H1 (cell line): ENCODE measurements around the gene TOR4A. TPM values are rescaled to one million over a fixed set of nuclear protein-coding genes. Genes with fewer than 3 reads are reported as not detected.

ENCODE experiments used
- BACH1 ChIP-seq: IDR thresholded peaks from 2 replicates; pipeline ENCODE4 v1.6.1; 2012; ENCODE audit warnings: low read length, improper control_type of control experiment
- BRCA1 ChIP-seq: IDR thresholded peaks from 2 replicates; pipeline ENCODE4 v1.6.1; 2012; ENCODE audit warnings: low read depth, low read length, improper control_type of control experiment
- CEBPB ChIP-seq: IDR thresholded peaks from 2 replicates; pipeline ENCODE4 v1.6.1; 2012; ENCODE audit warnings: low read depth, low read length
- CTCF ChIP-seq, 3 experiments: IDR thresholded peaks; 1 replicate in 2 of 3; 2 replicates in 1 of 3; pipeline versions ENCODE4 v1.5.1 to v1.6.1; 2011; ENCODE audit warnings: low read length in 3 of 3, mild to moderate bottlenecking in 3 of 3, inconsistent platforms in 2 of 3, low read depth in 1 of 3, moderate library complexity in 1 of 3; ENCODE audit not compliant: insufficient read depth in 1 of 3; ENCODE audit errors: control extremely low read depth in 1 of 3
- EZH2 ChIP-seq: fragments of 200-600 bp; sonication (generic); IDR thresholded peaks from 2 replicates; pipeline ENCODE4 v1.7.1; 2012; ENCODE audit warnings: low read depth, mild to moderate bottlenecking, moderate library complexity, low read length, inconsistent platforms; ENCODE audit not compliant: severe bottlenecking
- RAD21 ChIP-seq, 2 experiments: IDR thresholded peaks in 1 of 2; conservative IDR thresholded peaks in 1 of 2; 2 replicates each; pipeline ENCODE4 v1.6.1; 2011; ENCODE audit warnings: low read depth in 2 of 2, low read length in 2 of 2, improper control_type of control experiment in 1 of 2, inconsistent platforms in 1 of 2, mild to moderate bottlenecking in 1 of 2, moderate library complexity in 1 of 2
- SIX5 ChIP-seq: IDR thresholded peaks from 2 replicates; pipeline ENCODE4 v1.6.1; 2011; ENCODE audit warnings: mild to moderate bottlenecking, low read depth, low read length
- TCF12 ChIP-seq: IDR thresholded peaks from 2 replicates; pipeline ENCODE4 v1.6.1; 2011; ENCODE audit warnings: low read depth, mild to moderate bottlenecking, low read length
- polyA plus RNA-seq, 7 experiments: library from polyadenylated mRNA; depleted of rRNA in 3 of 7; stranded (reverse) in 5 of 7; unstranded in 2 of 7; fragments of >200 nt in 5 of 7; fragments of 200-250 nt in 2 of 7; gene quantifications; 1 replicate in 5 of 7; 2 replicates in 1 of 7; 4 replicates in 1 of 7; pipeline versions ENCODE4 v1.2.1 to v1.2.3, GENCODE V29; 2011 to 2013; ENCODE audit warnings: missing spikeins in 2 of 7, mixed read lengths in 2 of 7
- total RNA-seq: library from RNA; stranded (reverse); fragmentation: NEBNext Ultra II Directional; extraction: Animal tissue kit (Norgen Biotek cat#: 25700); gene quantifications from 2 replicates; pipeline ENCODE4 v1.2.1, GENCODE V29; 2021
- TF ChIP-seq, protein P1 (sequence below): IDR thresholded peaks from 2 replicates; pipeline ENCODE4 v1.6.1; 2012; ENCODE audit warnings: inconsistent platforms

The TOR4A gene
- total and polyA plus RNA-seq, 2 of the 8 experiments (the other 6 are each of a cell fraction or from before 2014, with no cell fraction given), result 8.4 to 9.3 TPM

- TF ChIP-seq TCF12, result no peak
- no peak for TF ChIP-seq CEBPB
- TF ChIP-seq EZH2, result no peak
- no peak for TF ChIP-seq BRCA1
- TF ChIP-seq CTCF (IDR thresholded peaks at IDR 0.05; ENCODE audit: control extremely low read depth in 1 of 3, insufficient read depth in 1 of 3, low read depth in 1 of 3, low read length in 3 of 3), result no peak
- no peak for TF ChIP-seq RAD21 (IDR thresholded peaks at IDR 0.05 in 1 of 2, conservative IDR thresholded peaks at IDR 0.05 in 1 of 2; ENCODE audit: low read depth in 2 of 2, low read length in 2 of 2)
- no peak for TF ChIP-seq BACH1
- no peak for TF ChIP-seq SIX5
- TF ChIP-seq, protein P1, sequence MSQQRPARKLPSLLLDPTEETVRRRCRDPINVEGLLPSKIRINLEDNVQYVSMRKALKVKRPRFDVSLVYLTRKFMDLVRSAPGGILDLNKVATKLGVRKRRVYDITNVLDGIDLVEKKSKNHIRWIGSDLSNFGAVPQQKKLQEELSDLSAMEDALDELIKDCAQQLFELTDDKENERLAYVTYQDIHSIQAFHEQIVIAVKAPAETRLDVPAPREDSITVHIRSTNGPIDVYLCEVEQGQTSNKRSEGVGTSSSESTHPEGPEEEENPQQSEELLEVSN, result no peak
These were observed 39.6 kb downstream of the TOR4A start (continued) for GRCh38 chr9:137317021-137317717.
